Fibroblast of skin of abdomen (primary cell): ENCODE measurements around the gene CD22.

Experiments
- DNase-seq: peaks from one replicate; pipeline ENCODE4 v3.0.0-alpha.2; 2013

Gene CD22

GRCh38 chr19:35295792-35296462, 33.1 kb upstream of the CD22 start:
- DNase-seq: no peak

GRCh38 chr19:35296644-35297514, 32.1 kb upstream of the CD22 start:
- DNase-seq: no peak

- DNase-seq: no peak
These were observed 31.5 kb upstream of the CD22 start for GRCh38 chr19:35297515-35297848.

GRCh38 chr19:35297922-35298321, 31.1 kb upstream of the CD22 start:
- DNase-seq: no peak

- DNase-seq: no peak
These were observed 30.4 kb upstream of the CD22 start for GRCh38 chr19:35298561-35298972.

- DNase-seq: no peak
These were observed 29.3 kb upstream of the CD22 start for GRCh38 chr19:35299523-35300338.

GRCh38 chr19:35300339-35300649, 28.7 kb upstream of the CD22 start:
- no peak for DNase-seq

GRCh38 chr19:35301961-35302360, 27.0 kb upstream of the CD22 start:
- DNase-seq: no peak

GRCh38 chr19:35302446-35302845, 26.5 kb upstream of the CD22 start:
- DNase-seq: no peak

- DNase-seq: no peak
These were observed 25.6 kb upstream of the CD22 start for GRCh38 chr19:35303357-35303915.

GRCh38 chr19:35304036-35304435, 25.0 kb upstream of the CD22 start:
- no peak for DNase-seq

GRCh38 chr19:35305181-35305580, 23.8 kb upstream of the CD22 start:
- no peak for DNase-seq

- no peak for DNase-seq
These were observed 22.3 kb upstream of the CD22 start for GRCh38 chr19:35306473-35307246.

GRCh38 chr19:35307931-35308330, 21.1 kb upstream of the CD22 start:
- no peak for DNase-seq

GRCh38 chr19:35308910-35309309, 20.1 kb upstream of the CD22 start:
- DNase-seq: no peak

- DNase-seq: no peak
These were observed 19.3 kb upstream of the CD22 start for GRCh38 chr19:35309481-35310279.

GRCh38 chr19:35310331-35310730, 18.7 kb upstream of the CD22 start:
- no peak for DNase-seq

GRCh38 chr19:35310811-35311465, 18.0 kb upstream of the CD22 start:
- DNase-seq: no peak

- DNase-seq: no peak
These were observed 16.9 kb upstream of the CD22 start for GRCh38 chr19:35311901-35312665.

- no peak for DNase-seq
These were observed 15.4 kb upstream of the CD22 start for GRCh38 chr19:35313587-35313986.
